Ascending aorta (tissue), 2 donors: Measurements from ENCODE around the gene BCL11A. TPM values are rescaled to one million over a fixed set of nuclear protein-coding genes. Genes with fewer than 3 reads are reported as not detected.

ENCODE experiments used
- DNase-seq, 2 donors: peaks; one replicate each; pipeline ENCODE4 v3.0.0-alpha.2; 2019; ENCODE audit warnings: low spot score in 2 of 2
- H3K27ac ChIP-seq, 2 donors: fragments of 200-600 bp; sonication (generic); one replicate each; pipeline ENCODE4 v1.5.1; 2016 to 2017; ENCODE audit warnings: mild to moderate bottlenecking in 1 of 2
- H3K27me3 ChIP-seq: fragments of 200-600 bp; sonication (generic); one replicate; pipeline ENCODE4 v1.5.1; 2017
- H3K36me3 ChIP-seq, 2 donors: fragments of 200-600 bp; sonication (generic); one replicate each; pipeline ENCODE4 v1.5.1; 2016
- H3K4me1 ChIP-seq, 2 donors: fragments of 200-600 bp; sonication (generic); one replicate each; pipeline ENCODE4 v1.5.1; 2016 to 2017; ENCODE audit warnings: mild to moderate bottlenecking in 1 of 2
- H3K4me3 ChIP-seq, 2 donors: fragments of 200-600 bp; sonication (generic); one replicate each; pipeline ENCODE4 v1.5.1; 2016 to 2017; ENCODE audit warnings: mild to moderate bottlenecking in 1 of 2
- H3K9me3 ChIP-seq, 2 donors: fragments of 200-600 bp; sonication (generic); one replicate each; pipeline ENCODE4 v1.5.1; 2016
- CTCF ChIP-seq, 3 experiments: fragments of 200-600 bp in 2 of 3; fragments of 450-650 bp in 1 of 3; sonication (generic) in 2 of 3; IDR thresholded peaks; one replicate each; pipeline ENCODE4 v1.5.1; 2016 to 2019; ENCODE audit warnings: antibody characterized with exemption in 3 of 3, mild to moderate bottlenecking in 1 of 3, moderate library complexity in 1 of 3
- intact Hi-C: fragments of 100-400 bp; cut with DNase I; formaldehyde crosslinking; loops from one replicate; pipeline ENCODE4 v1.15.1; 2023
- total RNA-seq: library from RNA; depleted of rRNA; stranded (reverse); fragments of >200 nt; gene quantifications from one replicate; pipeline ENCODE4 v1.1.0, GENCODE V29; 2016

BCL11A gene
- total RNA-seq, 1 donor from 2014 or later = 0.11 TPM

GRCh38 chr2:60439219-60439974, 114.1 kb downstream of the BCL11A start:
- Histone ChIP-seq H3K27me3 (no peaks in the 10 kb centered on the region), H3K4me1 (no peaks in the 10 kb centered on the region), H3K36me3 (no peaks in the 10 kb centered on the region), H3K9me3 (no peaks in the 10 kb centered on the region), H3K27ac (no peak overlapping the region), H3K4me3 (no peak overlapping the region)
- intact Hi-C loops = no loop called here
- peak in 1 of 2 donors; percentile 72 for DNase-seq
- TF ChIP-seq CTCF (IDR thresholded peaks at IDR 0.05) = no peak

- no peak for DNase-seq
- no peaks in the 10 kb centered on the region for H3K9me3 ChIP-seq
- no peak overlapping the region for H3K27ac ChIP-seq
- H3K4me1 ChIP-seq = no peaks in the 10 kb centered on the region
- no peak for TF ChIP-seq CTCF (IDR thresholded peaks at IDR 0.05)
- H3K27me3 ChIP-seq = no peaks in the 10 kb centered on the region
- no peak overlapping the region for H3K4me3 ChIP-seq
- intact Hi-C loops = no loop called here
- no peaks in the 10 kb centered on the region for H3K36me3 ChIP-seq
Observed at GRCh38 chr2:60438653-60439052, 114.8 kb downstream of the BCL11A start.

GRCh38 chr2:60438131-60438530, 115.3 kb downstream of the BCL11A start:
- Histone ChIP-seq H3K36me3 (no peaks in the 10 kb centered on the region), H3K4me1 (no peaks in the 10 kb centered on the region), H3K27me3 (no peaks in the 10 kb centered on the region), H3K9me3 (no peaks in the 10 kb centered on the region), H3K27ac (no peak overlapping the region), H3K4me3 (no peak overlapping the region)
- TF ChIP-seq CTCF (IDR thresholded peaks at IDR 0.05) = no peak
- intact Hi-C loops = no loop called here
- DNase-seq = no peak

GRCh38 chr2:60437080-60437696, 116.3 kb downstream of the BCL11A start:
- Histone ChIP-seq H3K27ac (no peak overlapping the region), H3K4me1 (no peaks in the 10 kb centered on the region), H3K27me3 (no peaks in the 10 kb centered on the region), H3K4me3 (no peak overlapping the region), H3K36me3 (no peaks in the 10 kb centered on the region), H3K9me3 (no peaks in the 10 kb centered on the region)
- DNase-seq = no peak
- TF ChIP-seq CTCF (IDR thresholded peaks at IDR 0.05) = no peak
- intact Hi-C loops = no loop called here

GRCh38 chr2:60433018-60433596, 120.3 kb downstream of the BCL11A start:
- Histone ChIP-seq H3K4me1 (no peaks in the 10 kb centered on the region), H3K27me3 (no peaks in the 10 kb centered on the region), H3K4me3 (no peak overlapping the region), H3K36me3 (no peaks in the 10 kb centered on the region), H3K9me3 (no peaks in the 10 kb centered on the region), H3K27ac (no peak overlapping the region)
- intact Hi-C loops = no loop called here
- no peak for DNase-seq
- TF ChIP-seq CTCF (IDR thresholded peaks at IDR 0.05) = no peak
